Measurements from ENCODE around the gene TF. TPM values are rescaled to one million over a fixed set of nuclear protein-coding genes. Genes with fewer than 3 reads are reported as not detected.

TF gene
- total RNA-seq, 1 donor from 2014 or later = under 0.01 TPM

- intact Hi-C loops (cut with micrococcal nuclease) = loop anchor here (1.0 to 5.0 kb wide), 2 partner anchors 143 to 682 kb away; partner anchors contain the start of genes ANAPC13 and CEP63
Observed at GRCh38 chr3:133805384-133805701, 59.1 kb downstream of the TF start.

DNA sequence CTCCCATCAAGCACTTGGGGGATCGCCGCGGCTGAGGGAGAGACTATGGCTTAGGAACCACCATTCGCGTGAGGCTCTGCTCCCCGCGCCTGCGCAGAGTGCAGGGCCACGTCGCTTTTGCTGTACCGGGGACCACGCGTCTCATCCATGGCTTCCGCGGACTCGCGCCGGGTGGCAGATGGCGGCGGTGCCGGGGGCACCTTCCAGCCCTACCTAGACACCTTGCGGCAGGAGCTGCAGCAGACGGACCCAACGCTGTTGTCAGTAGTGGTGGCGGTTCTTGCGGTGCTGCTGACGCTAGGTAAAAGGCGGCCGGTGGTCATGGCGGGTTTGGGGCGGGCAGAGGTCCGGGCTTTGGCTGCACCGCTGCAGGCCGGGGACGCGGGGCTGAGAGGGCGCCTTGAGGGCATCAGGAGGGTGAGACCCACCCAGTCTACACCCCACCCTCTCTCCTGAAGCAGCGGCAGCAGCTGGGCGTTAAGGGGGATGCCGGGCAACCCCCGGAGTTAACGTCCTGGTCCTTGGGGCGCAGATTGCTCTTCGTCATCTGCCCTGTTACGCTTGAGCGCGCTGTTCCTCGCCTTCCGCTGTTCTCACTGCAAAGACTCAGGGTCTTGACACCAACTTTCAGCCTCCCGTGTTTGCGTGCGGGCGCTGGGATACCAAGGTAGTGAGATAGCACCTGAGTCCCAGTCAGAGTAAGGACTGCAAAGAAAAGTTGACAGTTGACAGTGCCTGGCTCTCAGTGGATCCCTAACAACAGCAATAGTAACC is 59.7 kb downstream of the TF start, which contains the start of gene SRPRB:
Gene SRPRB, plus strand, starts transcription at position 114 of the 774 bp plus-strand sequence. Its CDS starts 34 bp downstream, at position 148.
- intact Hi-C loops (cut with micrococcal nuclease) = loop anchor here (1.0 to 5.0 kb wide), 3 partner anchors 144 to 681 kb away; partner anchors contain the start of genes ANAPC13, CDV3 and CEP63

DNA sequence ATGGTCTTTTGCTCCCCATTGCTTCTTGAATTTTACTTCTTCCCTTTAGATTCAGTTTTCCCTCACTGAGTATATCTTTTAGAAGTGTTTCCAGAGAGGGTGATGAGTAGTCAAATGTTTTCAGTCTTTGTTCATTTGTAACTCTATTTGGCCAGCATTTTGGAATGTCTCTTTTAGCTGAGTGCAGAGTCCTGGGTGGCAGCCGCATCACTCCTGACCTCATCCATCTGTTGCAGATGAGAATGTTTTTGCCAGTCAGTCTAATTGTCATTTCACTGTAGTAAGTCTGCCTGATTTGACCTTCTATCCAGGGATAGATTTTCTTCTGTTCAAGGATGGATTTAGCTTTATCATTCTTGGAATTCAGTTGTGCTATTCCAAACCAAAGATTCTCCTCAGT is 66.7 kb downstream of the TF start:
- intact Hi-C loops (cut with micrococcal nuclease) = no loop called here

GRCh38 chr3:133815386-133815785 is 69.2 kb downstream of the TF start:
- intact Hi-C loops (cut with micrococcal nuclease) = no loop called here

- intact Hi-C loops (cut with micrococcal nuclease) = no loop called here
Observed at GRCh38 chr3:133820129-133820528, 73.9 kb downstream of the TF start.

GRCh38 chr3:133820889-133821675 is 74.9 kb downstream of the TF start:
- intact Hi-C loops (cut with micrococcal nuclease) = no loop called here

DNA sequence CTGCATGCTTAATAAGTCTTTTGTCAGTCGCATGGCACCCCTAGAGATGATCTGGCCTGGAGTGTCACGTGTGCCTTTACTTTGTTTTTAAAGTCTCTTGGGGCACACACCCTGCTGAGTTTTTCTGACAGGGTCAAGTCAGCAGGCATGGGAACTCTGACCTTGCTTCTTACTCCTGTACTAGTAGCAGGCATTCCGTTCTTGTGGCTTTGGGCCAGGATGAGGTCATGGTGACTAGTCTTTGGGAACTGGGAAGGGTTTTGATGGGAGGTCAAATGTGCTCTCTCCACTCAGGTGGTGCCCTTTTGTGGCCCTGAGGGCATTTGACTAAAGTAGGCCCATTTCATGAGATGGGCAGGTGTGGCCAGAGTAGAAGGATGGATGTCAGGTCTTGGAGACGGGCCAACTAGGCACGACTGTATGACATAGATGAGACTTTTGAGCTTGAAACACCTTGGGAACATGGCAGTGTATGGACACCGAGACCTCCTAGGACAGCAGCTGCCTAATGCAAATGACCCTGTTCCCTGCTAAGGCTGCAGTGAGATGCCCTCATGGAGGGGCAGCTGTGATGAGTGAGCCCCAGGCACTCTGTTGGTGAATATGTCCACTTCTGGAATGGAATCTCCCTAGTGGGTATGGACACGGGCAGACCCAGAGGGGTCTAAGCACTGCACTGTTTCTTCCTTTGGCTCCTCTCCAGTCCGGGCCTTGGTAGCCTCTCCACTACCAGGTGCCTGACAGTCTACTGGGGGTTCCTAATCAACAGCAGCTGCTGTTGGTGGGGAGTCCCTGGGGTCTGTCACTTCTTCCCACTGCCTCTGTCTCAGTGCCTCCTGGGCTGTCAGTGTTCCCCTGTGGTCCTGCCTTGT is 75.8 kb downstream of the TF start:
- intact Hi-C loops (cut with micrococcal nuclease) = no loop called here

GRCh38 chr3:133824961-133825485 is 78.8 kb downstream of the TF start:
- intact Hi-C loops (cut with micrococcal nuclease) = no loop called here

DNA sequence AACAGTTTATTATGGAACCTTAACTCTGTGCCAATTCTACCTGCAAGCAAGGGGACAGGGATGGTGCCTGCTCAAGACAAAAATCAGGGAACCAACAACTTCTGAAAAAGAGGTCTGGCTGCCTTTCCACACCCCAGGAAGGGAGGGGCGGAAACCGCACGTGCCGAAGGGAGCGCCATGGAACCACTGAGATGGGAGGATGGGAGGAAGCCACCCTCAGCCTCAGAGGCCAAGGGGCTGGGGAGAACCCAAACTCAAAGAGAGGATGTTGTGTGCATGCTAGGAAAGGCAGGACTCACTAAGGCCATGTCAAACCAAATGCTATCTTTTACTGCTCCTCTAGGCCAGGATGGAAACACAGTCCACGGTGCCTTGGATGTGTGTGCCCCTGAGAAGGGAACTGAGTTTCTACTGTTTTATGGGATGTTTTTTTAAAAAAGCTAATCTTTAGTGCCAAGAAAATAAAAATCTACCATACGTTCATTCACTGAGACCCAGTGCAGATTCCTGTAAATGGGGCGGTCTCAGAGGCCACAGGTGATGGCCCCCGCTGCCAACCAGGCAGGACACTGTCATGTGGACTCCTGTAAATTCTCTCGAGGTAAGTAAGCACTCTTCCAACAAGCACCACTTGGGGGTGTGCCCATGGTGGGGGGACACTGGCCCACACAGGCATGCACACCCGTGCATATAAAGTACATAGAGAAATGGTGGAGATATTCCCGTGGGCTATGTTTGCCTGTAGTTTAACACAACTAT is 80.0 kb downstream of the TF start:
- intact Hi-C loops (cut with micrococcal nuclease) = no loop called here

- intact Hi-C loops (cut with micrococcal nuclease) = no loop called here
Observed at GRCh38 chr3:133827136-133827535, 80.9 kb downstream of the TF start.

DNA sequence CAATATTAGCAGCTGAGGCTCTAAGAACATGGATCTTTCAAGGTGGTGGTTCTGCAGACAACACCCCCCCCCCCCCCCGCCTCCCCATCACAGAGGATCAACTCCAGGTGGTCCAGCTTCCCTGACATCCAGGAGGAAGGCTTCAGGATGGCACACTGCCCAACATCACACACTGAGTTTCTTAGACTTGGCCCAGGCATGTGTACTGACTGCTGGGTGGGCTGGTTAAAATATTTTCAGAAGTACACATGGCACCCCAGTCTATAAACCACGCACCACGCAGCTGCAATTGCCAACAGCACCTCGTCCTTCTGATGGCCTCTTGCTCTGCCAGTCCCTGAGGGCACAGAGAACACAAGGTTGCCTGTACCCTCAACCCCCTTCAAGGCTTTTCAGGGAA is 81.5 kb downstream of the TF start:
- intact Hi-C loops (cut with micrococcal nuclease) = no loop called here

- intact Hi-C loops (cut with micrococcal nuclease) = no loop called here
Observed at GRCh38 chr3:133828576-133829309, 82.5 kb downstream of the TF start.

GRCh38 chr3:133829310-133829707 is 83.1 kb downstream of the TF start:
- intact Hi-C loops (cut with micrococcal nuclease) = no loop called here

DNA sequence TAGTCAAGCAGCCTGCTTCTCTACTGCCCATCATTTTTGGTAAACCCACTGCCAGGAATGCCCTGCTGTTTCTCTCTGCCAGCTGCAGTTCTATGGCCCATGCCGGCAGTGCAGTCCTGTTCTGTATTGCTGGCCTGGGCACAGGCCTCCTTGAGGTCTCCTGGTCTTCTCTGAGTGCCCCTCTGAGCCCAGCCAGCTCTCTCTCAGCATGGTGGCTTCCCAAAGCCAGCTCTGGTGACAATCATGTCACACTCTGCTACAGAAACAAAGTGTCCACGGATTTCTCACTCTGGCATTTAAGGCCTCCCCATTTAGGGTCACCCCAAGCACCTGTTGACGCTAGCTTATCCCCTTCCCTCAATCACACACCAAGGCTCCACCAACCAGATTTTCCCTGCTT is 83.9 kb downstream of the TF start:
- intact Hi-C loops (cut with micrococcal nuclease) = no loop called here

DNA sequence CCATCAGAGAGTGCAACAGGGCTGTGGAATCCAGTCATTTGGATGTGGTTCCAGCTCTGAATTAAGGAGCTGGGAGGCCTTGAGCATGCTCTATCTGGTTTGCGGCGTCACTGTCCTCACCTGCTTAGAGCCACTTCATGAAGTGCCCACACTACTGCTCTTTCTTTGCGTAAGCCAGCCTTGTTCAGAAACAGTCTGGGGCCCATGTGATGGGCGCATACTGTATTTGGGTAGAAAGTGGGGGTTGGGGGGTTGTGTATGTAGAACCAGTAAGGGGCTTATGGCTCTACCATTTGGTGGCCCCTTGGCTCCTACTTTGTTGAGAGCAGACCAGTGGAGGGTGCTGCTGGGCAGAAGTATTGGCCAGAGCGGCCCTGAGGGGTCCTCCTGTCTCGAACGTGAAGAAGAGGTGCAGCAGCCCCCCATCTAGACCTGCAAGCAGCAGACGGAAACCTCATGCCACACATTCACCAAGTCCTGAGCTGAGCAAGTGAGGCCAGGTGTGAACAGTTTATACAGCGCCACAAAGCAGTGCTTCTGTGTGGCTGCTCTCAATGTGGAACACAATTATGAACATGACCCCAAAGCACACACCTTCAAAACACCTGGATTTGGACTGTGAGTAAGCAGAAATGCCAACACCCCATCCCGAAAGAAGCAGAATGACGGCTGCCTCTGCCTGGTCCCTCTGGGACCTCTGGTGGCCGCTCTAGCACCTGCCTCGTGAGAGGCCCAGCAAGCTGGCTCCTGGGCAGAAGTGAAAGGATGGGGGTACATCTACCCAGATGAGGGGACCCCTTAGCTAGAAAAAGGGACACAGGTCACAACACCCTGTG is 86.0 kb downstream of the TF start:
- intact Hi-C loops (cut with micrococcal nuclease) = no loop called here

GRCh38 chr3:133832802-133833144 is 86.6 kb downstream of the TF start:
- intact Hi-C loops (cut with micrococcal nuclease) = no loop called here

DNA sequence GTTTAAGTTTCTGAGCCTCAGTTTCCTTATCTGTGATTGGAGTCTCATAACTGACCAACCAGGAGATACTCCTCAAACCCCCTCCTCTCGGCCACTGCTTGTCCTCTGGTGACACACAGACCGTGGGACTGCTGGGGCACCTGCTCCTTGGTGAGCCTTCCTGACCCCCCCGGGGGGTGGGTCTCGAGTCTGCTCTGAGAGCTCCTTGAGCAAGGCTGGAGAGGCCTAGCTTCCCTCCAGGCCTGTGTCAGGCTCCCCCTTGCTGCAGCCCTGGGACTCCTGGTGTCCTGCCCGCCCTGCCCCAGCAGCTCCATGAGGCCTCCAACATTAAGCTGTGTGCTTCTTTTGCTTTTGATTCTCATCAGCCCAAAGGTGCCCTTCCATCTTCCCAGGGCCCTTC is 87.1 kb downstream of the TF start:
- intact Hi-C loops (cut with micrococcal nuclease) = no loop called here

GRCh38 chr3:133833880-133834620 is 87.9 kb downstream of the TF start:
- intact Hi-C loops (cut with micrococcal nuclease) = no loop called here
